HS-5 (cell line): ENCODE results near the gene FAM240A.
A peak's percentile ranks its signal among the peaks of the same experiment; 100 is the strongest.
"Not testable (repeated sequence)": the region's sequence is repeated elsewhere in the genome, so short reads cannot be mapped to it uniquely, and the experiment has no call there.

Experiments used
- DNase-seq: peaks from one replicate; pipeline ENCODE4 v3.0.0-alpha.2; 2012; ENCODE audit warnings: low read depth

The FAM240A gene

GRCh38 chr3:46612324-46612723, at the start of gene FAM240A:
FAM240A (plus strand) TSS chr3:46612525; CDS start chr3:46612684, 159 bp downstream.
- DNase-seq: no peak

DNA sequence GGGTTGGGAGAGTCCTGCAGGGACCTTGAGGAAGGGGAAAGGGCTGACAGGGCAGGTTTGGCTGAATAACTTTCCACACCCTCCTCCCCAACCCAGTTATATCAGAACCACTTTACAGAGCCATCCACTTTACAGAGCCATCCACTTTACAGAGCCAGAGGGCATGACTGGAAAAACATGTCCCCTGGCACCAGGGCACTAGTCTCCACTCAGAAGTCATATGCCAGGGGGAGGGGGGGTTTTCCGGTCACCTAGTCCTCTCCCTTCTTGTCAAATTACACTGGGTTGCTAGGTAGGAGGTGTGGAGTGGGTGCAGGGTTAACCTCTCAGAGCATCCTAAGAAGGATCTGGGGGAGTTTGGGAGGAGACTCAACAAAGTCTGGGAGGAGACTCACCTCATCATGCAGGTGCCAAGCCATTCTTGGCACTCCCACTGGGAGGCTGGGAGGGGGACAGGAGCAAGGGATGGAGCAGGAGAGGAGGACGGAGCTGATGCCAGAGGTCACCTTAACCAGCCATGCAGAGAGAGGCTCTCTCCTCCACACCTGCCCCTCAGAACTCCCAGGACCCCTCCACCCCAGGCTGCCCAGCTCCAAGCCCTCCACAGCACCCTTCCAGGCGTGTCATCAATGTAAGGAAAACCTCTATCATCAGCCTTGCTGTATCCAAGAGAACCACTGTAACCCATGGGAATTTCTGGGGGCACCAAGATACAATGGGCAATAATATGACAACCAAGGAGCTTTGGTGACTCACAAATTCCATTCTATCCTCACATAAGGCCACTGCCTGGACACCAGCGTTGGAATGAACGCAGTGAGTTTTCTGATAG, 47.9 kb upstream of the FAM240A start:
- DNase-seq: no peak

- no peak for DNase-seq
Observed at GRCh38 chr3:46565077-46565476, 47.2 kb upstream of the FAM240A start.

GRCh38 chr3:46565607-46566039, 46.7 kb upstream of the FAM240A start:
- DNase-seq: no peak

GRCh38 chr3:46566040-46566641, 46.2 kb upstream of the FAM240A start, which contains the start of gene LRRC2:
LRRC2 (minus strand) TSS chr3:46566302; CDS start chr3:46551591, 14,711 bp downstream.
- DNase-seq: peak; percentile 29

DNA sequence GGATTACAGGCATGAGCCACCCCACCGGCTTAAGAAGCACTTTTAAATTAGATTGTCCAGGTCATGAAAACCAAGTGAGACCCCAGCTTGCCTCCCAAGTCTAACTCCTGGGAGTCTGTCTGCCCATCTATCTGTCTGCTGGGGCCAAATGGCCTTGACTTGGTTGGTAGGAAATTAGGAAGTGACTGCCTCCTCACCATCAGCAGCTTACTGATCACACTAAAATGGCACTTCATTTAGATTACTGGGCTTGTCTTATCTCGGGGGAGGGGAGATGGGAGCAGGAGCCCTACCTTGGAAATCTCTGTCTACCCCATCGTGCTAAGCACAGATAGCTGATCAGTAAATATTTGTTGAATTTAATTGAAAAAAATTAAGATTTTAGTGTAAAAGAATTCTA, 40.6 kb upstream of the FAM240A start:
- no peak for DNase-seq

DNA sequence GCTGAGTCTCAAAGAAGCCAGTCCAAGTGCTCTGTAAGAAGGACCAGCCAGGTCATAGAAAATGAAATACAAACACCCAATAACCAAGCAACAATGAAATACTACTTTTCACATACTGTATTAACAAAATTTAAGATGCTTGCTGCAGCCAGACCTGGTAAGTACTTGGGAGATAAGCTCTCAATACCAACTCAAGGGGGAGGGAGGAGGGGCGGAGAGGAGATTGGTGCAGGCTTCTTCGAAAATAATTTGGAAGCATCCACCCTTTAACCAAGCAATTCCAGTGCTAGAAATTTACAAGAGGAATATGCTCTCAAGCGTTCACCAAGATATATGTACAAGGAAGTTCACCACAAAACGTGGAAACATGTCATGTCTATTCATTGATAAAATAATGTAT, 38.6 kb upstream of the FAM240A start:
- no peak for DNase-seq

DNA sequence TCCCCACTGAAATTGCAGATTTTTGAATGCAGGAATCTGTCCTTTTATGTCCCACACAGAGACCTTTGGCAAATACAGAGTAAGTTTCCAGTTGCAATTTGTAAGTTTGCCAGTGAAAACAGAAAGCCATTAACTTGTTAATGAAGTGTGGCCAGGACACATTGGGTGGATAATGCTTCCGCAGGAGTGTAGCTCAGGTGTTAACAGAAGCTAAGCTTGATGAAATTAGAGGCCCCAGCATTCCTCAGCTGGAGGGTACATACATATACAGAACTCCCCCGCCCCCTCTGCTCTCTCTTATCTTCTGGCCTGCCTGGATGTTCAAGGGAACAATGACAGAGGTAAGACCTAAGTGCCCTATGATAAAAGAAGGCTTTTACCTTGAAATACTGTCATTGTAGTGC, 38.1 kb upstream of the FAM240A start:
- DNase-seq: no peak

- no peak for DNase-seq
Observed at GRCh38 chr3:46574881-46575576, 37.3 kb upstream of the FAM240A start.

- DNase-seq: no peak
Observed at GRCh38 chr3:46575577-46576222, 36.6 kb upstream of the FAM240A start.

GRCh38 chr3:46576386-46576785, 35.9 kb upstream of the FAM240A start:
- no peak for DNase-seq

- DNase-seq: no peak
Observed at GRCh38 chr3:46576879-46577278, 35.4 kb upstream of the FAM240A start.

DNA sequence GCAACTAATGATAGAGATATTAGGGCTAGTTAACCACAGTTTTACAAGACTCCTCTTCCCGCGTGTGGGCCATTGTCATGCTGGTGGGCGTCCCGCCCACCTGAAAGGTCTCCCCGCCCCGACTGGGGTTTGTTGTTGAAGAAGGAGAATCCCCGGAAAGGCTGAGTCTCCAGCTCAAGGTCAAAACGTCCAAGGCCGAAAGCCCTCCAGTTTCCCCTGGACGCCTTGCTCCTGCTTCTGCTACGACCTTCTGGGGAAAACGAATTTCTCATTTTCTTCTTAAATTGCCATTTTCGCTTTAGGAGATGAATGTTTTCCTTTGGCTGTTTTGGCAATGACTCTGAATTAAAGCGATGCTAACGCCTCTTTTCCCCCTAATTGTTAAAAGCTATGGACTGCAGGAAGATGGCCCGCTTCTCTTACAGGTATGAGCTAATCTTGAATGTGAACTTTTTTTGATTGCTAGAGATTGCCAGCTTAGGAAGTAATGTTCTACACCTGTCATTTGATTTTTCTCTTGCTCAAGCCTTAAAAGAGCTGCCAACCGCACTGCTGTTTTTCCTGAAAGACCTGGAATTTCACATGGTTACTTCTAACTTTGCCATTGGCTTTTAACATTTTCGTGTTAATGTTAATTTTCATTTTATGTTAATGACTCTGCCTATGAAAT, 34.6 kb upstream of the FAM240A start:
- DNase-seq: not testable (repeated sequence)

GRCh38 chr3:46578973-46579755, 33.2 kb upstream of the FAM240A start:
- DNase-seq: no peak

DNA sequence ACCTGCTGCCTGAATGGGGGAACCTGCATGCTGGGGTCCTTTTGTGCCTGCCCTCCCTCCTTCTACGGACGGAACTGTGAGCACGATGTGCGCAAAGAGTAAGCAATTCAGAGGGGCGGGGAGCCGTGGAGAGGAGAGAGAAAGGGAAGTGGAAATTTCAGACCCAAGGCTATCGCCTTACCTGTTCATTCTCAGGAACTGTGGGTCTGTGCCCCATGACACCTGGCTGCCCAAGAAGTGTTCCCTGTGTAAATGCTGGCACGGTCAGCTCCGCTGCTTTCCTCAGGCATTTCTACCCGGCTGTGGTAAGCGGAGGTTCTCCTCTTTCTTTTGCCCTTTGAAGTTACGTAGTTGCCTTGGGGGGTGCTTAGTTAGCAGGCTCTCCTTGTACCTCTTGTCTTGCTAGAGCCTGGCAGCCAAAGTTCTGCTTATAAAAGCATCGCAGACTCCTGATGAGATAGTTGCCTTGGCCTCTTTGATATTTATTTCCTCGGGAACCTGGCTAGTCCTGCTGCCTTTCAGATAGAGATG, 32.5 kb upstream of the FAM240A start:
- DNase-seq: no peak

DNA sequence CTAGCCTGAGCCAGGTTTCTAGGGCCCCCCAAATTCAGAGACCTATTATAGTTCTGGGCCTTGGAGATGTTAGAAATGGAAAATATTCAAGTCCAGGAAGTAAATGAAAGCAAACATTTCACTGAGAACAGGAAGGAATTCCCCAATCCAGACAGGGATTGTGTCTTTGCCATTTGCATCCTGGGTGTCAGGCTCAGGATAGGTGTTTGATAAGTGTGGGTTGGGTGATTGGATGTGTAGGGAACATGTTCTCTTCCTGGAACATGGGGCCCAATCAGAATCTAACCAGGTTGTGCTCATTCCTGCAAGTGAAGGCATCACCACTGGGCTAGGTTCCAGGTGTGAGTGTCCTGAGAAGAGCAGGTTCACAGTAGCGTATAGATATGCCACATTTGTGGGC, 31.6 kb upstream of the FAM240A start:
- DNase-seq: no peak

GRCh38 chr3:46584598-46585467, 27.5 kb upstream of the FAM240A start:
- DNase-seq: no peak

DNA sequence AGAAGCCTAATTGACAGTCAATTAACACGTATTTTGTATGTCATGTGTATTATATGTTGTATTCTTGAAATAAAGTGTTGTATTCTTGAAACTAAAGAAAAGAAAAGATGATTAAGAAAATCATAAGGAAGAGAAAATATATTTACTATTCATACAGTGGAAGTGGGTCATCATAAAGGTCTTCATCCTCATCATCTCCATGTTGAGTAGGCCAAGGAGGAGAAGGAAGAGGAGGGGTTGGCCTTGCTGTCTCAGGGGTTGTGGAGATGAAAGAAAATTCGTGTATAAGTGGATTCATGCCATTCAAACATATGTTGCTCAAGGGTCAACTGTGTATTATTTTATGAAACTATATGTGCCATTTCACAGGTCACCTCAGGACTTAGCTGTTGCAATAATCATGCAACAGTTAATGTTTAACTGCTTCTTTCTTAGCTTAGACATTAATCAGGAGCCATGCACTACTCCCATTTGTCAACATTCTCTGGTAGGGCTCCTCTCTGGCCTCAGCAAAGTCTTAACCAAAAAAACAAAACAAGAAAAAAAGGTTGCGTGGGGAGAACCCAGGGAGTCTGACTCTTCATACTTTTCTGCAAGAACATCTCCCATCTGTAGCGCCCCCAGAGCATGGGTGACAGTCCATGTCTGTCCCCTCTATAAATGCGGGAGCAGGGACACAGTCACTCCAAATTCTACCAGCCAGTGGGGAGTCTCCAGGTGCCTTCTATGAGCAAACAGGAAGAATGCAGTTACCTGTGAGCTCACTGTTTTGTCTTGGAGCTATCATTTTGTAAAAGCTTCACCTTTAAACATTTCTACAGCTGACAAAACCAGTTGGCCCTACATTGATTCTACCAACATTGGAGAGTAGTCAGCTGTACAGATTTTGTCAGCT, 26.3 kb upstream of the FAM240A start:
- DNase-seq: no peak
